Measurements from ENCODE around the gene CFAP77. TPM values are rescaled to one million over a fixed set of nuclear protein-coding genes. Genes with fewer than 3 reads are reported as not detected.

CFAP77 gene
- total RNA-seq, 4 donors from 2014 or later, result not detected

- Histone ChIP-seq H3K27ac (replicated peaks in 1 of 4) (no peak overlapping the region), H3K27me3 (peaks cover 0 to 96% (median 0%) of the 10 kb centered on the region in 4 donors), H3K4me1 (peaks cover 0 to 6% (median 0%) of the 10 kb centered on the region in 4 donors), H3K36me3 (no peaks in the 10 kb centered on the region), H3K9me3 (no peaks in the 10 kb centered on the region), H3K4me3 (no peak overlapping the region)
- intact Hi-C loops (cut with DNase I), result loop anchor here (1.0 to 5.0 kb wide), 2 partner anchors 64 to 292 kb away; no protein-coding TSS in a partner anchor
- DNase-seq (ENCODE audit: extremely low spot score), result no peak
- 39% methylated on average over 23 of the region's 24 CpGs for WGBS
- TF ChIP-seq EP300 (IDR thresholded peaks at IDR 0.05) (no peak), CTCF (IDR thresholded peaks at IDR 0.05) (peak; percentile 66 to 80 (median 77))
Measured at GRCh38 chr9:132507670-132508469, 97.9 kb downstream of the CFAP77 start.

- DNase-seq (ENCODE audit: extremely low spot score), result no peak
- TF ChIP-seq POLR2A (IDR thresholded peaks at IDR 0.05; ENCODE audit: low read depth), result no peak
- no peak for TF ChIP-seq EP300 (IDR thresholded peaks at IDR 0.05)
- no peak for TF ChIP-seq CTCF (IDR thresholded peaks at IDR 0.05)
- TF ChIP-seq POLR2AphosphoS5 (IDR thresholded peaks at IDR 0.05), result no peak
- 70% methylated on average over 18 of the region's 40 CpGs for WGBS
Measured at GRCh38 chr9:132509928-132510874, 100.2 kb downstream of the CFAP77 start.

DNA sequence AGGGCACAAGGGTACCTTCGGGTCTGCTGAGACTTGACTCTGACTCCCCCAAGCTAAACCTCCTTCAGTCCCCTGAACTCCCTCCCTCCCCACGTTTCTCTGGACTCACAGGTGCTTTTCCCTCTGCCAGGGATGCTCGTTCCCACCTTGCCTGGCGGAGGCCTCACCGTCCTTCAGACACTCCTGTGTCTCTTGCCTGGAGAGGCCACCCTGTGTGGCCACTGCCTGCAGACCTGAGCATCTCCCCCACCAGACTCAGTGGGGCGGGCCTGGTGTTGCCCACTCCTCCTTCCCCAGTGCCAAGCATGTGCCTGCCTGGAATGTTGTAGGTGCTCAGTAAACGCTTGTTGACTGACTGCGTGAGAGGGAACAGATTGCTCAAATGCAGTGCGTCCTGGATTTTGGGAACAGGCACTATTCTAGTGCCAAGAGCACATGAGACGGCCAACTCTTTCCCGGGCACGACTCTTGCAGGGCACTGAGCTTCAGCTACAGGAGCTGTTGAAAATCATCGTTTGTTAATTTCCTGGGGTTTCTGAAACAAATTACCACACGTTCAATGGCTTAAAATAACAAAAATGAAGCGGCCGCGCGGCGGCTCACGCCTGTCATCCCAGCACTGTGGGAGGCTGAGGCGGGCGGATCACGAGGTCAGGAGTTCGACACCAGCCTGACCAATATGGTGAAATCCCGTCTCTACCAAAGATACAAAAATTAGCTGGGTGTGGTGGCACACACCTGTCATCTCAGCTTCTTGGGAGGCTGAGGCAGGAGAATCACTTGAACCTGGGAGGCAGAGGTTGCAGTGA is 101.4 kb downstream of the CFAP77 start:
- WGBS, result 93% methylated on average over 25 of the region's 25 CpGs
- Histone ChIP-seq H3K36me3 (no peaks in the 10 kb centered on the region), H3K4me1 (peaks cover 0 to 6% (median 0%) of the 10 kb centered on the region in 4 donors), H3K27ac (replicated peaks in 1 of 4) (no peak overlapping the region), H3K9me3 (no peaks in the 10 kb centered on the region), H3K4me3 (no peak overlapping the region), H3K27me3 (peaks cover 0 to 91% (median 0%) of the 10 kb centered on the region in 4 donors)
- intact Hi-C loops (cut with DNase I), result no loop called here
- TF ChIP-seq POLR2AphosphoS5 (IDR thresholded peaks at IDR 0.05), result no peak
- TF ChIP-seq POLR2A (IDR thresholded peaks at IDR 0.05; ENCODE audit: low read depth), result no peak
- no peak for TF ChIP-seq EP300 (IDR thresholded peaks at IDR 0.05)
- no peak for TF ChIP-seq CTCF (IDR thresholded peaks at IDR 0.05)
- DNase-seq (ENCODE audit: extremely low spot score), result no peak

More at GRCh38 chr9:132509928-132510874, 100.2 kb downstream of the CFAP77 start:
- no peak overlapping the region for H3K4me3 ChIP-seq
- no peaks in the 10 kb centered on the region for H3K36me3 ChIP-seq
- H3K27ac ChIP-seq (replicated peaks in 1 of 4), result no peak overlapping the region
- intact Hi-C loops (cut with DNase I), result loop anchor here (5.0 kb wide), 1 partner anchor 62 kb away; no protein-coding TSS in a partner anchor
- H3K27me3 ChIP-seq, result peaks cover 0 to 95% (median 0%) of the 10 kb centered on the region in 4 donors
- H3K9me3 ChIP-seq, result no peaks in the 10 kb centered on the region
- H3K4me1 ChIP-seq, result peaks cover 0 to 6% (median 0%) of the 10 kb centered on the region in 4 donors

GRCh38 chr9:132513416-132513815 is 103.4 kb downstream of the CFAP77 start:
- intact Hi-C loops (cut with DNase I), result no loop called here
- H3K4me3 ChIP-seq, result no peak overlapping the region
- no peak for DNase-seq (ENCODE audit: extremely low spot score)
- WGBS, result 92% methylated on average over 15 of the region's 15 CpGs
- no peaks in the 10 kb centered on the region for H3K4me1 ChIP-seq
- H3K27me3 ChIP-seq, result peaks cover 0 to 91% (median 0%) of the 10 kb centered on the region in 4 donors
- H3K27ac ChIP-seq (replicated peaks in 1 of 4), result no peak overlapping the region
- TF ChIP-seq POLR2AphosphoS5 (IDR thresholded peaks at IDR 0.05) (no peak), CTCF (IDR thresholded peaks at IDR 0.05) (no peak)
- H3K36me3 ChIP-seq, result no peaks in the 10 kb centered on the region
- no peaks in the 10 kb centered on the region for H3K9me3 ChIP-seq
